CD4-positive, alpha-beta memory T cell (primary cell): Measurements from ENCODE around the gene IL13RA1. TPM values are rescaled to one million over a fixed set of nuclear protein-coding genes. Genes with fewer than 3 reads are reported as not detected.
"Not testable (repeated sequence)": the region's sequence is repeated elsewhere in the genome, so short reads cannot be mapped to it uniquely, and the experiment has no call there.

Experiments used
- CTCF ChIA-PET: fragments of 350-600 bp; sonication (Branson Sonifier 250); formaldehyde crosslinking; loops from one replicate; lab custom pipeline; 2021; ENCODE audit warnings: inconsistent platforms; ENCODE audit not compliant: partially characterized antibody; lab: Charles Lee
- POLR2A ChIA-PET: fragments of 350-600 bp; sonication (Branson Sonifier 250); formaldehyde crosslinking; loops from one replicate; lab custom pipeline; 2021; ENCODE audit not compliant: partially characterized antibody; lab: Charles Lee
- DNase-seq, 5 donors: peaks; one replicate each; pipeline versions ENCODE4 v3.0.0 to v3.0.0-alpha.2; 2020 to 2022; ENCODE audit warnings: mixed read lengths in 1 of 5
- H3K27ac ChIP-seq: one replicate; pipeline ENCODE4 v1.7.0; 2013; ENCODE audit warnings: low read depth, low read length
- H3K27me3 ChIP-seq: 2 replicates; pipeline ENCODE4 v1.7.0; 2013; ENCODE audit warnings: mild to moderate bottlenecking, low read length, moderate library complexity; ENCODE audit not compliant: insufficient read depth
- H3K36me3 ChIP-seq: 2 replicates; pipeline ENCODE4 v1.7.0; 2013; ENCODE audit warnings: mild to moderate bottlenecking, low read length, moderate library complexity; ENCODE audit not compliant: insufficient read depth
- H3K4me1 ChIP-seq: 2 replicates; pipeline ENCODE4 v1.7.0; 2013; ENCODE audit warnings: mild to moderate bottlenecking, low read length, moderate library complexity; ENCODE audit not compliant: insufficient read depth
- H3K4me3 ChIP-seq, 2 donors: one replicate each; pipeline ENCODE4 v1.7.0; 2013; ENCODE audit warnings: low read length in 2 of 2, mild to moderate bottlenecking in 1 of 2
- H3K9me3 ChIP-seq, 2 donors: one replicate each; pipeline ENCODE4 v1.7.0; 2013; ENCODE audit warnings: low read length in 2 of 2, control low read depth in 1 of 2; ENCODE audit not compliant: control insufficient read depth in 1 of 2
- H3K27ac Mint-ChIP-seq, 7 donors: one replicate each; pipeline ENCODE4 v1.8.0; 2020 to 2021; ENCODE audit warnings: mixed read lengths in 7 of 7, mild to moderate bottlenecking in 6 of 7, inconsistent platforms in 3 of 7, moderate library complexity in 3 of 7
- H3K27me3 Mint-ChIP-seq, 2 donors: one replicate each; pipeline ENCODE4 v1.8.0; 2020 to 2021; ENCODE audit warnings: mixed read lengths in 2 of 2
- H3K36me3 Mint-ChIP-seq, 2 donors: one replicate each; pipeline ENCODE4 v1.8.0; 2020 to 2021; ENCODE audit warnings: mixed read lengths in 2 of 2, inconsistent platforms in 1 of 2, mild to moderate bottlenecking in 1 of 2
- H3K4me1 Mint-ChIP-seq, 4 donors: one replicate each; pipeline ENCODE4 v1.8.0; 2020 to 2021; ENCODE audit warnings: mixed read lengths in 4 of 4, mild to moderate bottlenecking in 1 of 4
- H3K4me3 Mint-ChIP-seq, 8 donors: one replicate each; pipeline ENCODE4 v1.8.0; 2020 to 2021; ENCODE audit warnings: mixed read lengths in 8 of 8, mild to moderate bottlenecking in 7 of 8, moderate library complexity in 6 of 8, inconsistent platforms in 3 of 8
- H3K9me3 Mint-ChIP-seq, 8 donors: one replicate each; pipeline ENCODE4 v1.8.0; 2020 to 2021; ENCODE audit warnings: mixed read lengths in 8 of 8, mild to moderate bottlenecking in 5 of 8, inconsistent platforms in 3 of 8, moderate library complexity in 1 of 8
- intact Hi-C: fragments of 100-400 bp; cut with micrococcal nuclease; formaldehyde crosslinking; loops from one replicate; pipeline ENCODE4 v1.15.1; 2023
- polyA plus RNA-seq, 2 donors: library from polyadenylated mRNA; unstranded; fragments of 300-500 nt; fragmentation: Illumina TruSeq; gene quantifications; one replicate each; pipeline ENCODE4 v1.2.3, GENCODE V29; 2021
- total RNA-seq, 2 experiments: library from RNA; stranded (reverse); gene quantifications; one replicate each; pipeline ENCODE4 v1.2.3, GENCODE V29; 2021

The IL13RA1 gene
- total and polyA plus RNA-seq, 4 experiments from 2014 or later: 0.38 to 0.94 (median 0.79) TPM; not detected in 1

DNA sequence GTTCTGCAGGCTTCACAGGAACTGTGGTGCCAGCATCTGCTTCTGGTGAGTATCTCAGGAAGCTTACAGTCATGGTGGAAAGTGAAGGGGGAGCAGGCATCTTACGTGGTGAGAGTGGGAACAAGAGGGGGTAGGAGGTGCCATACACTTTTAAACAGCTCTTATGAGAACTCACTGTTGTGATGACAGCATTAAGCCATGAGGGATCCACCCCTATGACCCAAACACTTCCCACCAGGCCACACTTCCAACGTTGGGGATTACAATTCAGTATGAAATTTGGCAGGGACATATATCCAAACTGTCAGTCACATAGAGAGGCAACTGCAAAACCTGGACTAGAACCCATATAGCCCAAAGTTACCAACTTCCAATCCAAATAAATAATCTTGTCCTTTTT is 53.1 kb downstream of the IL13RA1 start:
- H3K4me3 Mint-ChIP-seq: no peak overlapping the region
- H3K27ac Mint-ChIP-seq: no peak overlapping the region
- Histone ChIP-seq H3K36me3 (no peaks in the 10 kb centered on the region), H3K27ac (no peak overlapping the region), H3K4me3 (no peak overlapping the region), H3K27me3 (no peaks in the 10 kb centered on the region), H3K9me3 (no peaks in the 10 kb centered on the region), H3K4me1 (no peaks in the 10 kb centered on the region)
- CTCF ChIA-PET: no interaction called here
- intact Hi-C loops: no loop called here
- peaks cover 4 to 5% of the 10 kb centered on the region in 2 donors for H3K27me3 Mint-ChIP-seq
- POLR2A ChIA-PET: no interaction called here
- no peaks in the 10 kb centered on the region for H3K9me3 Mint-ChIP-seq
- DNase-seq: no peak
- H3K36me3 Mint-ChIP-seq: no peaks in the 10 kb centered on the region
- no peaks in the 10 kb centered on the region for H3K4me1 Mint-ChIP-seq

DNA sequence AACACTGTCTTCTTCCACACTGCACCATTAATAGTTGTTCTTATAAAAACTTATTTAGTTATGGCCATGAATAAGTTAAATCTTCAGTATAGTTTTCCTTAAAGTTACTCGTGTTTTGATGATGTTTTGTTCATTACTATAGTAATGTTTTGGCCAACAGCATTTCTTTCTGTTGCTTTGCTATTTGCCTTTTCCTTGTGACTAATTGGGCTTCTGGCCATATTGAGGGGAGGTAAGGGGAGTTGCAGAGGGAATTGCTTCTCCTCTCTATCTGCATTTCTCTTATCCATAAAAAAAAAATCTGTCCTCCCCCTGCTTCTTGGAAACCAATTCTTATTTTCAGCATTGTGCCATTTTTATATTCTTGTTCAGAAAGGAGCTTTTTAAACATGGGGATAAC is 53.5 kb downstream of the IL13RA1 start:
- ChIA-PET POLR2A (no interaction called here), CTCF (no interaction called here)
- H3K36me3 ChIP-seq: no peaks in the 10 kb centered on the region
- Mint-ChIP-seq H3K27me3 (peaks cover 4 to 5% of the 10 kb centered on the region in 2 donors), H3K9me3 (no peaks in the 10 kb centered on the region), H3K4me3 (no peak overlapping the region), H3K4me1 (no peaks in the 10 kb centered on the region), H3K36me3 (no peaks in the 10 kb centered on the region), H3K27ac (no peak overlapping the region)
- H3K9me3 ChIP-seq: no peaks in the 10 kb centered on the region
- no peak overlapping the region for H3K4me3 ChIP-seq
- no peaks in the 10 kb centered on the region for H3K4me1 ChIP-seq
- DNase-seq: no peak
- intact Hi-C loops: no loop called here
- H3K27me3 ChIP-seq: no peaks in the 10 kb centered on the region
- no peak overlapping the region for H3K27ac ChIP-seq

DNA sequence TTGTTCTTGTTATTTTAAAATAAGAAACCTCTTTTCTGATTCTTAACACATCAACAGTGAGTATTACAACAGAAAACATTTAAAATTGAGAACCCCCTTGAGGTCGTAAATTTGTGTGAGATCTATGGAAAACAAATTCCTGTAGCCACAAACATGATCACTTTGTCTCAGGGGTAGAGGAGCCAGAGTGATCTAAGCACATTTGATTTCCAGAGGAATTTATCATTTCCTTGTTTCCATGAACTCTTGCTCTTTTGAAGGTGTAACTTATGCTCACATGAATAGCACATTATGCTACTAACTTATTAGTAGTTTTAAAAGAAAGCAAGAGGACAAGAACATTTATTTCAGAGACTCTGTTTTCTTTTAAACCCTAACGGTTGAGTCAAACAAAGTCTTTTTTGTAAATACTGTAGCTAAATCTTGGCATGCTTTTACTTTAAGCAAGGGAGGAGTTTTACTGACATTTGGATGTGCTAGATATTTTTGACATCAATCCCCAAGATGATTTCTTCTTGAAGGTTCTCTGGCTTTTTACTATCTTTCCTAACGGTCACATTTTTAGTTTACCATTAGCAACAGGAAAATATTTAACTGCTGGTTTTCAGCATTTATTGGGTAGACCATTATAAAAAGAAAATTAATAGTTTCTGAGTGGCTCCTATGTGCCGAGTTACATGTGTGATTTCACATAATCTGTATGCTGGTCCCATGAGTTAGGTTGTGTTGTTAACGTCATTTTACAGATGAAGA is 68.3 kb downstream of the IL13RA1 start:
- CTCF ChIA-PET: no interaction called here
- H3K27ac Mint-ChIP-seq: no peak overlapping the region
- Histone ChIP-seq H3K4me1 (no peaks in the 10 kb centered on the region), H3K4me3 (no peak overlapping the region), H3K27ac (no peak overlapping the region), H3K27me3 (no peaks in the 10 kb centered on the region), H3K36me3 (no peaks in the 10 kb centered on the region), H3K9me3 (no peaks in the 10 kb centered on the region)
- H3K27me3 Mint-ChIP-seq: peaks cover 3% of the 10 kb centered on the region in 2 donors
- POLR2A ChIA-PET: no interaction called here
- no peaks in the 10 kb centered on the region for H3K9me3 Mint-ChIP-seq
- H3K4me3 Mint-ChIP-seq: no peak overlapping the region
- no peak for DNase-seq
- H3K36me3 Mint-ChIP-seq: no peaks in the 10 kb centered on the region
- intact Hi-C loops: no loop called here
- no peaks in the 10 kb centered on the region for H3K4me1 Mint-ChIP-seq

DNA sequence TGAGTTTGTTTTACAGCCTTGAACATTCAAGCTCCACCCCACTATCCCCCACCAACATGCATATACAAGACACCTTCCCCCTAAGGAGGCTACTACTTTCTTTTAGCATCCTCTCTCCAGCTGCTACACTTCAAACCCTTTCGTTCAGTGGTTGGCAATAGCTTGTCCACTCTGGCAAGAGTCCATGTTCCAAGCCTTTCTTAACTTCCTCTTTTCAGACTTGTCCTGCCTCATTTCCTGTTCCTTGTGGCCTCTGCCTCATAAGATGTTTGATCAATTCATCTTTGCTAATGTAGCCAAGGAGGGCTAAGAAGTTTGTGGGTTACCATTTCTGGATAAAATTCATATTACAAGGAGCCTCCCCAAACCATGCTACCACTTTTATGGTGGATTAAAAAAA is 75.5 kb downstream of the IL13RA1 start:
- H3K9me3 ChIP-seq: no peaks in the 10 kb centered on the region
- H3K4me3 ChIP-seq: no peak overlapping the region
- Mint-ChIP-seq H3K27ac (no peak overlapping the region), H3K4me3 (no peak overlapping the region), H3K4me1 (no peaks in the 10 kb centered on the region), H3K27me3 (peaks cover 4 to 6% of the 10 kb centered on the region in 2 donors), H3K9me3 (no peaks in the 10 kb centered on the region), H3K36me3 (no peaks in the 10 kb centered on the region)
- ChIA-PET CTCF (interaction anchor here (1.1 kb wide), 1 partner anchor 28 kb away, joined by 3 read pairs; no protein-coding TSS in a partner anchor), POLR2A (no interaction called here)
- intact Hi-C loops: no loop called here
- H3K4me1 ChIP-seq: no peaks in the 10 kb centered on the region
- no peaks in the 10 kb centered on the region for H3K27me3 ChIP-seq
- H3K27ac ChIP-seq: no peak overlapping the region
- H3K36me3 ChIP-seq: no peaks in the 10 kb centered on the region
- no peak for DNase-seq

DNA sequence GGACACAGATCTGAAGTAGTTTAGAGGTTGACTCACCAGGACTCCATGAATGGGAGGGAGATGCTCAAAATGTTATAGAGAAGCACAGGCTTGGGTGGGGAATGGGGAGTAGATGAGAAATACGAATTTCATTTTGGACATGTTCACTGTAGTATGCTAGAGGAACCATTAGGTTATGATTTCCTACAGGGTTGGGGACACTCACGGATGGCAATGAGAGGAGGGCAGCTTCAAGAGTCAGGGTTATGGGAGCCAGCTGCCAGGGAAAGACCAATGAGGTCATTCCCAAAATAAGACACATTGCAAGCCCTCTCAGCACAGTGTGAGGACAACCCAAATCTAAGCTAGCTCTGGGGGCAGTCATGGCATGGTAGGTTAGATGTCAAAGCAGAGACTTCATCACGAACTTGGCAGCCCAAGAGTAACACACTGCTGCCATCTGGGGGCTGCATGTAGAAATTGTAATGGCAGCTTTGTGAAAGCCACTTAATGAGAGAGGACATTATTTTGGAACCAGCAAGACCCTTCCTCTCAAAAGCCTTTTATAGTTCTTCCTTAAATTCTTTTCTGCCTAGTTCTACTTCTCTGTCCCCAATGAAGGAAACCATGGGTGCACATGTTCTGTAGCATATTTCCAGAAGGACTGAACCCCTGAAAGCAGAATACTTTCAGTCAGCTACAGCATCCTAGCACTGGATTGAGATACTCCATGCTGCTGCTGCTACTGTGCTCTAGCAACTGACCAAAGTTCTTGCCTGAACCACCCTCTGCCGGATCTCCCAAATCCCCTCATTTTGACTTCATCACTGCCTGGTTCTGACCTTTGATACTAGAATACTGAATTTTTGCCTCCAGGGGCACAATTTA is 80.0 kb downstream of the IL13RA1 start:
- H3K36me3 Mint-ChIP-seq: no peaks in the 10 kb centered on the region
- DNase-seq: peak in 4 of 5 donors; percentile 14 to 22 (median 18)
- Histone ChIP-seq H3K36me3 (no peaks in the 10 kb centered on the region), H3K27ac (no peak overlapping the region), H3K9me3 (no peaks in the 10 kb centered on the region), H3K4me3 (no peak overlapping the region), H3K4me1 (no peaks in the 10 kb centered on the region), H3K27me3 (no peaks in the 10 kb centered on the region)
- H3K4me3 Mint-ChIP-seq: no peak overlapping the region
- intact Hi-C loops: loop anchor here (1.0 kb wide), 1 partner anchor 203 kb away; no protein-coding TSS in a partner anchor
- peaks cover 4 to 6% of the 10 kb centered on the region in 2 donors for H3K27me3 Mint-ChIP-seq
- ChIA-PET CTCF (interaction anchor here (1.2 kb wide), 1 partner anchor 10 kb away, joined by 4 read pairs; no protein-coding TSS in a partner anchor), POLR2A (no interaction called here)
- H3K27ac Mint-ChIP-seq: no peak overlapping the region
- H3K9me3 Mint-ChIP-seq: no peaks in the 10 kb centered on the region
- H3K4me1 Mint-ChIP-seq: no peaks in the 10 kb centered on the region

DNA sequence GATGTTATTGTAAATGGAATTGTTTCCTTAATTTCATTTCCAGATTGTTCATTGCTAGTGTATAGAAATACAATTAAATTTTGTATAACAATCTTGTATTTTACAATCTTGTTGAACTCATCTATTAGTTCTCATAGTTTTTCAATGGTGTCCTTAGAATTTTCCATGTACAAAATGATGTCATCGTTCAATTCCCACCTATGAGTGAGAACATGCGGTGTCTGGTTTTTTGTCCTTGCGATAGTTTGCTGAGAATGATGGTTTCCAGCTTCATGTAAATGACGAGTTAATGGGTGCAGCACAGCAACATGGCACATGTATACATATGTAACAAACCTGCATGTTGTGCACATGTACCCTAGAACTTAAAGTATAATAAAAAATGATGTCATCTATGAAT is 89.9 kb downstream of the IL13RA1 start:
- H3K27me3 ChIP-seq, H3K4me3 ChIP-seq, CTCF ChIA-PET, H3K4me3 Mint-ChIP-seq, intact Hi-C loops, H3K36me3 ChIP-seq, H3K9me3 ChIP-seq, H3K27ac ChIP-seq, H3K36me3 Mint-ChIP-seq, H3K4me1 ChIP-seq, DNase-seq, H3K9me3 Mint-ChIP-seq, H3K27me3 Mint-ChIP-seq, H3K27ac Mint-ChIP-seq, POLR2A ChIA-PET, H3K4me1 Mint-ChIP-seq: not testable (repeated sequence)
